Upper lobe of left lung (tissue), 4 donors: ENCODE results near the gene SPP1.

Experiments
- POLR2AphosphoS5 ChIP-seq, 2 donors: sonication (generic); formaldehyde crosslinking; IDR thresholded peaks; one replicate each; pipeline ENCODE4 v1.5.1; 2017; ENCODE audit warnings: antibody characterized with exemption in 2 of 2
- TF ChIP-seq, protein P1 (sequence below), 6 experiments: fragments of 450-650 bp in 4 of 6; fragments of 200-600 bp in 2 of 6; sonication (generic) in 2 of 6; IDR thresholded peaks; one replicate each; pipeline ENCODE4 v1.5.1; 2016 to 2019; ENCODE audit warnings: antibody characterized with exemption in 6 of 6

DNA sequence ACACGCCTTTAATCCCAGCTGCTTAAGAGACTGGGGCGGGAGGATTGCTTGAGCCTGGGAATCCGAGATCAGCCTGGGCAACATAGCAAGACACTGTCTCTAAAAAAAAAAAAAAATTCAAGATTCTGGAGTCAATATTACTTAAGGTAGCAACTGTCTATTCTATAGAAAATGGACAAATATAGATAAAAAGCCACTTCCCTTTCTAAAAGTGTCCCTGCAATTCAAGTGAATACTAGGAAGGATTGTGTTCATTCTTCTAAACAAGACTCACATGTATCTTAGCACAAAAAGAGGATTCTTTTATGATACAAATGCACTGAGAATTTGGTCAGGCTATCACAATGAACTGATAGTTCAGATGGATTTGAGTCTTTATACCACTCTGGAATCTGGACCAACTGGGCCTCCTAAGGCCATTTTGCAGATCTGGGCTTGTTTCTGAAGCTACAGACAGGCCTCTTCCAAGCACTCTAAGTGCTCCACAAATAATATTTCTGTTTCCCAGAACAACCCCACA, 38.9 kb downstream of the SPP1 start:
- TF ChIP-seq POLR2AphosphoS5 (IDR thresholded peaks at IDR 0.05) = no peak
- TF ChIP-seq, protein P1, sequence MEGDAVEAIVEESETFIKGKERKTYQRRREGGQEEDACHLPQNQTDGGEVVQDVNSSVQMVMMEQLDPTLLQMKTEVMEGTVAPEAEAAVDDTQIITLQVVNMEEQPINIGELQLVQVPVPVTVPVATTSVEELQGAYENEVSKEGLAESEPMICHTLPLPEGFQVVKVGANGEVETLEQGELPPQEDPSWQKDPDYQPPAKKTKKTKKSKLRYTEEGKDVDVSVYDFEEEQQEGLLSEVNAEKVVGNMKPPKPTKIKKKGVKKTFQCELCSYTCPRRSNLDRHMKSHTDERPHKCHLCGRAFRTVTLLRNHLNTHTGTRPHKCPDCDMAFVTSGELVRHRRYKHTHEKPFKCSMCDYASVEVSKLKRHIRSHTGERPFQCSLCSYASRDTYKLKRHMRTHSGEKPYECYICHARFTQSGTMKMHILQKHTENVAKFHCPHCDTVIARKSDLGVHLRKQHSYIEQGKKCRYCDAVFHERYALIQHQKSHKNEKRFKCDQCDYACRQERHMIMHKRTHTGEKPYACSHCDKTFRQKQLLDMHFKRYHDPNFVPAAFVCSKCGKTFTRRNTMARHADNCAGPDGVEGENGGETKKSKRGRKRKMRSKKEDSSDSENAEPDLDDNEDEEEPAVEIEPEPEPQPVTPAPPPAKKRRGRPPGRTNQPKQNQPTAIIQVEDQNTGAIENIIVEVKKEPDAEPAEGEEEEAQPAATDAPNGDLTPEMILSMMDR (IDR thresholded peaks at IDR 0.05) = no peak
